Measurements from ENCODE around the gene BEGAIN. TPM values are rescaled to one million over a fixed set of nuclear protein-coding genes. Genes with fewer than 3 reads are reported as not detected.

Gene BEGAIN
- total and polyA plus RNA-seq, 9 of the 15 experiments (the other 6 are each of a cell fraction or from before 2014, with no cell fraction given) = 0.07 to 0.68 (median 0.55) TPM; not detected in 3

DNA sequence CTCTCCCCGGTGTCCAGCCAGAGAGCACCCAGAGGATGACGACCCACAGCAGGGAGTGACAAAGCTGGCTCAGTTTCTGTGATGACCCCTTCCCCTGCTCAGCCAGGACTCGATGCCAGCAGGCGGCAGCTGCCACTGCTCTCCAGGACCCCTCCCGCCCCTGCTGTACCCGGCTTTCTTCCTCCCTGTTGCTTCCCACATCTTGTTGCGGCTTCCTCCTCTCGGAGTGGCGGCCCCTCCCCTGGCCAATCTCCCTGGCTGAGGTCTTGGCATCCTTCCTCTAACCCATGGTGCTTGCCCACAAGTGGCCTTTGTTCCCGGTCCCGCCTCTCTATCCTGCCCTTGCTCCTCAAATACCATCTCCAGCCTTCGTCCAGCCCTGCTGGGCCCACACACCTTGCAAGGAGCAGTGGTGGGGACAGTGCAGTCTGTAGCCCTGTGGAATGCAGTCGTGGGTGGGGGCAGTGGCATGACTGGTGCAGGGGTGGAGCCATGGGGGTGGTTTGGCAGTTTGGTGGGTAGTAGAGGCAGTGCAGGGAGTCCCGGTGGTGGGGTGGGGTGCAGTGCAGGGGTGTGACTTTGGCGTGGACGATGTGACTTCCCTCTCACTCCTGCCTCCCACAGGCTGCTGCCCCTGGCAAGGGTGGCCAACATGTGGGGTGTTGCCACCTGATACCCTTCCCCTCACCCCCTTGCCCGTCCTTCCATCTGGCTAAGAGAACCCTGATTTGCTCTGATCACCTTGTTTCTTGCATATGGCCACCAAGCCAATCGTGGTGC lies 16.3 kb upstream of the BEGAIN start (continued):
- TF ChIP-seq ZNF778 (CRISPR knock-in tag; IDR thresholded peaks at IDR 0.05) = no peak

DNA sequence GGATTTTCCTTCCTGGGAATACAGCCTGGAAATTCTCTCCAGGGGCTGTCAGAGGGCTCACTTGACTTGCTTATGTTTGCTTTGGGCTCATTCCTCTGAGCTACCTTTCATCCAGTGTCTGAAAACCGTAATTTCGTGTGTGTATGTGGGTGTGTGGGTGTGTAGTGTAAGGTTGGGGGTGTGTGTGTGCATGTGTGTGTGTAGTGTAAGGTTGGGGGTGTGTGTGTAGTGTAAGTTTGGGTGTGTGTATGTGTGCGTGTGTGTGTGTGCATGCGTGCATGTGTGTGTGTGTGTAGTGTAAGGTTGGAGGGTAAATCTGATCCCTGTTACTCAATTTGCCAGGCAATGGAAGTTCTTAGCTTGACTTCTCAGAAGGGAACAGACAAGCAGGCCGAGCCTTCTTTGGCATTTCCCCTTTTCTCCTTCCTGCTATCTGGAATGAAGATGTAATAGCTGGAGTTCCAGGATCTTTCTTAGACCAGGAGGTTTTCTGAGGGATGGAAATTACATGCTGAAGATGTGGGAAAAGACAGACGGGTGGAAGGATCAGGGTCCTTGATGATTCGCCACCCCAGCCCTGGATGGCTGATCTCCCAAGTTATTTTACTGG lies 15.5 kb upstream of the BEGAIN start:
- Histone ChIP-seq H4K20me1 (replicated peaks; ENCODE audit: control insufficient read depth, insufficient read depth, low read length) (no peaks in the 10 kb centered on the region), H3K9me3 (replicated peaks; ENCODE audit: control insufficient read depth, insufficient read depth, low read depth, low read length) (no peaks in the 10 kb centered on the region), H3K4me2 (ENCODE audit: insufficient read depth, low read length) (no peak overlapping the region), H3K9me1 (ENCODE audit: control insufficient read depth, insufficient read depth, low read length) (no peaks in the 10 kb centered on the region), H2AFZ (ENCODE audit: low read depth, low read length) (no peak overlapping the region), H3K36me3 (ENCODE audit: control insufficient read depth, insufficient read depth, low read length) (no peaks in the 10 kb centered on the region), H3K27me3 (ENCODE audit: control insufficient read depth in 2 of 2, insufficient read depth in 2 of 2, low read length in 2 of 2) (peaks cover 0 to 30% of the 10 kb centered on the region in 2 experiments; a peak in 2 of 5 replicates), H3K79me2 (ENCODE audit: control insufficient read depth, insufficient read depth, low read length) (no peaks in the 10 kb centered on the region), H3K9ac (ENCODE audit: insufficient read depth in 1 of 2, low read depth in 2 of 2, low read length in 2 of 2) (no peak overlapping the region), H3K4me3 (no peak overlapping the region), H3K4me1 (replicated peaks in 1 of 2; ENCODE audit: control insufficient read depth in 2 of 2, insufficient read depth in 2 of 2, low read length in 2 of 2) (peaks cover 7 to 9% of the 10 kb centered on the region in 2 experiments; a peak in 3 of 5 replicates), H3K27ac (ENCODE audit: extremely low read depth, low read depth, low read length) (no peak overlapping the region)
- no peak for DNase-seq (ENCODE audit: extremely low read depth in 1 of 4, low spot score in 3 of 4)
- ChIA-PET POLR2A (no interaction called here), CTCF (ENCODE audit: low intra/inter-chr PET ratio) (no interaction called here)
- in situ Hi-C loops (cut with MboI) = no loop called here
- FAIRE-seq = no peak
- TF ChIP-seq, protein P1, sequence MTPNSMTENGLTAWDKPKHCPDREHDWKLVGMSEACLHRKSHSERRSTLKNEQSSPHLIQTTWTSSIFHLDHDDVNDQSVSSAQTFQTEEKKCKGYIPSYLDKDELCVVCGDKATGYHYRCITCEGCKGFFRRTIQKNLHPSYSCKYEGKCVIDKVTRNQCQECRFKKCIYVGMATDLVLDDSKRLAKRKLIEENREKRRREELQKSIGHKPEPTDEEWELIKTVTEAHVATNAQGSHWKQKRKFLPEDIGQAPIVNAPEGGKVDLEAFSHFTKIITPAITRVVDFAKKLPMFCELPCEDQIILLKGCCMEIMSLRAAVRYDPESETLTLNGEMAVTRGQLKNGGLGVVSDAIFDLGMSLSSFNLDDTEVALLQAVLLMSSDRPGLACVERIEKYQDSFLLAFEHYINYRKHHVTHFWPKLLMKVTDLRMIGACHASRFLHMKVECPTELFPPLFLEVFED (CRISPR knock-in tag; conservative IDR thresholded peaks at IDR 0.05) = no peak
- no peak for TF ChIP-seq NR3C1 (CRISPR knock-in tag; IDR thresholded peaks at IDR 0.05)
- WGBS (ENCODE audit: insufficient coverage, low coverage, missing lambda C conversion rate) = 2% methylated on average over 5 of the region's 7 CpGs
- BruUV-seq (replicated peaks) = no TSS peak
- no peak for ATAC-seq
- intact Hi-C loops (cut with micrococcal nuclease) = no loop called here

Measured in K562 (cell line).